Tongue (tissue), 2 donors: ENCODE results near the gene VWA5B1. TPM values are rescaled to one million over a fixed set of nuclear protein-coding genes. Genes with fewer than 3 reads are reported as not detected.
"Not testable (repeated sequence)": the region's sequence is repeated elsewhere in the genome, so short reads cannot be mapped to it uniquely, and the experiment has no call there.

Source experiments
- DNase-seq: peaks from one replicate; pipeline ENCODE4 v3.0.0-alpha.2; 2015
- total RNA-seq: library from RNA; depleted of rRNA; stranded (reverse); fragments of >200 nt; gene quantifications from one replicate; pipeline ENCODE4 v1.2.3, GENCODE V29; 2014

The VWA5B1 gene
- total RNA-seq, 1 donor from 2014 or later: 0.31 TPM

- DNase-seq: peak; percentile 21
Measured at GRCh38 chr1:20281801-20282200, 8.9 kb upstream of the VWA5B1 start.

- peak; percentile 38 for DNase-seq
Measured at GRCh38 chr1:20282533-20282932, 8.1 kb upstream of the VWA5B1 start.

GRCh38 chr1:20284046-20284445 lies 6.6 kb upstream of the VWA5B1 start:
- no peak for DNase-seq

GRCh38 chr1:20284625-20285024 lies 6.0 kb upstream of the VWA5B1 start:
- no peak for DNase-seq

- DNase-seq: no peak
Measured at GRCh38 chr1:20285510-20285909, 5.2 kb upstream of the VWA5B1 start.

GRCh38 chr1:20287696-20288095 lies 3.0 kb upstream of the VWA5B1 start:
- DNase-seq: not testable (repeated sequence)

GRCh38 chr1:20291645-20292084 lies 990 bp downstream of the VWA5B1 start:
- DNase-seq: no peak

- DNase-seq: no peak
Measured at GRCh38 chr1:20298626-20299025, 8.0 kb downstream of the VWA5B1 start.

- no peak for DNase-seq
Measured at GRCh38 chr1:20301463-20302107, 10.9 kb downstream of the VWA5B1 start.

- no peak for DNase-seq
Measured at GRCh38 chr1:20302108-20302471, 11.4 kb downstream of the VWA5B1 start.

- no peak for DNase-seq
Measured at GRCh38 chr1:20307026-20307425, 16.4 kb downstream of the VWA5B1 start.

- DNase-seq: no peak
Measured at GRCh38 chr1:20308569-20308968, 17.9 kb downstream of the VWA5B1 start.

- DNase-seq: no peak
Measured at GRCh38 chr1:20311289-20311688, 20.6 kb downstream of the VWA5B1 start.

GRCh38 chr1:20312310-20312709 lies 21.6 kb downstream of the VWA5B1 start:
- no peak for DNase-seq

GRCh38 chr1:20312818-20313217 lies 22.1 kb downstream of the VWA5B1 start:
- no peak for DNase-seq

- DNase-seq: no peak
Measured at GRCh38 chr1:20317471-20317870, 26.8 kb downstream of the VWA5B1 start.

GRCh38 chr1:20318521-20318920 lies 27.8 kb downstream of the VWA5B1 start:
- no peak for DNase-seq

- no peak for DNase-seq
Measured at GRCh38 chr1:20318971-20319370, 28.3 kb downstream of the VWA5B1 start.

GRCh38 chr1:20319456-20320220 lies 29.0 kb downstream of the VWA5B1 start:
- no peak for DNase-seq

- no peak for DNase-seq
Measured at GRCh38 chr1:20320704-20321103, 30.0 kb downstream of the VWA5B1 start.

GRCh38 chr1:20321573-20321972 lies 30.9 kb downstream of the VWA5B1 start:
- no peak for DNase-seq

GRCh38 chr1:20322081-20322824 lies 31.6 kb downstream of the VWA5B1 start:
- no peak for DNase-seq
